Measurements from ENCODE around the gene GPC5.

- TF ChIP-seq CTCF (IDR thresholded peaks at IDR 0.05; ENCODE audit: low read length) (no peak), EZH2 (IDR thresholded peaks at IDR 0.05; ENCODE audit: borderline replicate concordance, low read length) (no peak)
These were observed 265.6 kb downstream of the GPC5 start for GRCh38 chr13:91664039-91664438.

Data from OCI-LY1 (cell line).